ENCODE measurements around the gene RAP1GDS1. TPM values are rescaled to one million over a fixed set of nuclear protein-coding genes. Genes with fewer than 3 reads are reported as not detected.

RAP1GDS1 gene
- total RNA-seq, 1 experiment from 2014 or later: 25.7 TPM

GRCh38 chr4:98423009-98423408 lies 161.8 kb downstream of the RAP1GDS1 start:
- intact Hi-C loops (cut with micrococcal nuclease; ENCODE audit: unreplicated experiment): no loop called here
- Histone ChIP-seq H2AFZ (no peak overlapping the region), H3F3A (ENCODE audit: insufficient read depth, low read depth) (no peaks in the 10 kb centered on the region; the same call in 1 of the 2 replicates), H4K20me1 (ENCODE audit: insufficient read depth) (no peaks in the 10 kb centered on the region), H3K27me3 (ENCODE audit: insufficient read depth, low read depth) (no peaks in the 10 kb centered on the region), H3K9me2 (ENCODE audit: insufficient read depth) (no peaks in the 10 kb centered on the region), H3K36me3 (ENCODE audit: low read depth) (peaks cover 10% of the 10 kb centered on the region; the same call in 1 of the 2 replicates), H3K4me3 (no peak overlapping the region), H3K4me1 (replicated peaks; ENCODE audit: insufficient read depth) (no peaks in the 10 kb centered on the region), H3K79me2 (ENCODE audit: low read depth) (no peaks in the 10 kb centered on the region), H3K27ac (no peak overlapping the region), H3K9me3 (ENCODE audit: insufficient read depth, low read depth) (no peaks in the 10 kb centered on the region; the same call in 1 of the 2 replicates), H3K4me2 (no peak overlapping the region)
- no TSS peak for BruUV-seq (replicated peaks)
- CTCF ChIA-PET: no interaction called here
- POLR2A ChIA-PET (ENCODE audit: unreplicated experiment): interaction anchor here (0.6 kb wide), 1 partner anchor 162 kb away, joined by 7 read pairs; the partner anchor contains the start of gene RAP1GDS1
- no peak for TF ChIP-seq CTCF (conservative IDR thresholded peaks at IDR 0.05)
- no peak for TF ChIP-seq EZH2 (IDR thresholded peaks at IDR 0.05; ENCODE audit: low read depth)
- no peak for DNase-seq

- no peaks in the 10 kb centered on the region for H3K36me3 ChIP-seq (ENCODE audit: low read depth)
- H3K27ac ChIP-seq: peak overlapping the region; percentile 62
- H3K4me2 ChIP-seq: peak overlapping the region; percentile 34
- peaks cover 23% of the 10 kb centered on the region for H3K4me1 ChIP-seq (replicated peaks; ENCODE audit: insufficient read depth)
- H3K4me3 ChIP-seq: no peak overlapping the region
- no peak for TF ChIP-seq EZH2 (IDR thresholded peaks at IDR 0.05; ENCODE audit: low read depth)
- TF ChIP-seq CTCF (conservative IDR thresholded peaks at IDR 0.05): no peak
- intact Hi-C loops (cut with micrococcal nuclease; ENCODE audit: unreplicated experiment): loop anchor here (2.0 kb wide), 1 partner anchor 170 kb away; the partner anchor contains the start of gene RAP1GDS1
- H4K20me1 ChIP-seq (ENCODE audit: insufficient read depth): no peaks in the 10 kb centered on the region
- ChIA-PET CTCF (no interaction called here), POLR2A (ENCODE audit: unreplicated experiment) (interaction anchor here (0.6 kb wide), 1 partner anchor 66 kb away, joined by 4 read pairs; no protein-coding TSS in a partner anchor)
- no peak overlapping the region for H2AFZ ChIP-seq
- BruUV-seq (replicated peaks): no TSS peak
- H3K9me2 ChIP-seq (ENCODE audit: insufficient read depth): no peaks in the 10 kb centered on the region
- H3F3A ChIP-seq (ENCODE audit: insufficient read depth, low read depth): peaks cover 25% of the 10 kb centered on the region
- no peaks in the 10 kb centered on the region for H3K79me2 ChIP-seq (ENCODE audit: low read depth)
- H3K9me3 ChIP-seq (ENCODE audit: insufficient read depth, low read depth): no peaks in the 10 kb centered on the region; the same call in 1 of the 2 replicates
- peak; percentile 37 to 94 for DNase-seq
- H3K27me3 ChIP-seq (ENCODE audit: insufficient read depth, low read depth): no peaks in the 10 kb centered on the region
Measured at GRCh38 chr4:98430708-98431403, 169.7 kb downstream of the RAP1GDS1 start.

- Histone ChIP-seq H3K4me1 (replicated peaks; ENCODE audit: insufficient read depth) (peaks cover 23% of the 10 kb centered on the region), H2AFZ (no peak overlapping the region), H3F3A (ENCODE audit: insufficient read depth, low read depth) (peaks cover 25% of the 10 kb centered on the region), H4K20me1 (ENCODE audit: insufficient read depth) (no peaks in the 10 kb centered on the region), H3K9me2 (ENCODE audit: insufficient read depth) (no peaks in the 10 kb centered on the region), H3K27me3 (ENCODE audit: insufficient read depth, low read depth) (no peaks in the 10 kb centered on the region), H3K27ac (no peak overlapping the region), H3K36me3 (ENCODE audit: low read depth) (no peaks in the 10 kb centered on the region; the same call in 1 of the 2 replicates), H3K4me3 (no peak overlapping the region), H3K9me3 (ENCODE audit: insufficient read depth, low read depth) (no peaks in the 10 kb centered on the region), H3K79me2 (ENCODE audit: low read depth) (no peaks in the 10 kb centered on the region), H3K4me2 (no peak overlapping the region)
- TF ChIP-seq CTCF (conservative IDR thresholded peaks at IDR 0.05) (no peak), EZH2 (IDR thresholded peaks at IDR 0.05; ENCODE audit: low read depth) (no peak)
- POLR2A ChIA-PET (ENCODE audit: unreplicated experiment): no interaction called here
- BruUV-seq (replicated peaks): no TSS peak
- CTCF ChIA-PET: no interaction called here
- DNase-seq: no peak
- intact Hi-C loops (cut with micrococcal nuclease; ENCODE audit: unreplicated experiment): no loop called here
Measured at GRCh38 chr4:98433691-98434090, 172.5 kb downstream of the RAP1GDS1 start.

Data from PC-9 (cell line).